CD4-positive, CD25-positive, alpha-beta regulatory T cell (primary cell): Measurements from ENCODE around the gene NR5A2. TPM values are rescaled to one million over a fixed set of nuclear protein-coding genes. Genes with fewer than 3 reads are reported as not detected.

Experiments used
- ATAC-seq, 2 donors: fragments of 150-1000 bp; cut with Tn5 transposase; one replicate each; pipeline ENCODE4 v1.10.0; 2021; ENCODE audit warnings: low read depth in 2 of 2, moderate number of reproducible peaks in 2 of 2, moderate library complexity in 1 of 2
- DNase-seq, 3 donors: peaks; one replicate each; pipeline versions ENCODE4 v3.0.0 to v3.0.0-alpha.2; 2012 to 2022; ENCODE audit warnings: mixed read lengths in 1 of 3
- H3K27ac ChIP-seq: one replicate; pipeline ENCODE4 v1.7.0; 2013; ENCODE audit warnings: mild to moderate bottlenecking, low read length; ENCODE audit not compliant: insufficient read depth, poor library complexity, severe bottlenecking
- H3K27me3 ChIP-seq: one replicate; pipeline ENCODE4 v1.7.0; 2013; ENCODE audit warnings: low read length; ENCODE audit not compliant: control insufficient read depth, insufficient read depth
- H3K36me3 ChIP-seq: one replicate; pipeline ENCODE4 v1.7.0; 2013; ENCODE audit warnings: mild to moderate bottlenecking, low read length, moderate library complexity; ENCODE audit not compliant: control insufficient read depth, insufficient read depth
- H3K4me1 ChIP-seq: 2 replicates; pipeline ENCODE4 v1.7.0; 2013; ENCODE audit warnings: mild to moderate bottlenecking, low read length; ENCODE audit not compliant: insufficient read depth, control insufficient read depth, poor library complexity, severe bottlenecking
- H3K4me3 ChIP-seq: one replicate; pipeline ENCODE4 v1.7.0; 2013; ENCODE audit warnings: low read depth, mild to moderate bottlenecking, low read length, moderate library complexity
- H3K9me3 ChIP-seq, 2 experiments: 1 replicate in 1 of 2; 2 replicates in 1 of 2; pipeline ENCODE4 v1.7.0; 2013; ENCODE audit warnings: low read length in 2 of 2, mild to moderate bottlenecking in 1 of 2, moderate library complexity in 1 of 2; ENCODE audit not compliant: control insufficient read depth in 2 of 2
- H3K27ac Mint-ChIP-seq, 3 donors: one replicate each; pipeline ENCODE4 v1.8.0; 2020 to 2022; ENCODE audit warnings: mild to moderate bottlenecking in 3 of 3, mixed read lengths in 3 of 3, moderate library complexity in 2 of 3
- H3K27me3 Mint-ChIP-seq: one replicate; pipeline ENCODE4 v1.8.0; 2022; ENCODE audit warnings: mild to moderate bottlenecking, mixed read lengths
- H3K36me3 Mint-ChIP-seq: one replicate; pipeline ENCODE4 v1.8.0; 2020; ENCODE audit warnings: mixed read lengths
- H3K4me1 Mint-ChIP-seq, 4 donors: one replicate each; pipeline ENCODE4 v1.8.0; 2020 to 2022; ENCODE audit warnings: mixed read lengths in 4 of 4, mild to moderate bottlenecking in 1 of 4
- H3K4me3 Mint-ChIP-seq, 4 donors: one replicate each; pipeline ENCODE4 v1.8.0; 2020 to 2022; ENCODE audit warnings: mild to moderate bottlenecking in 4 of 4, mixed read lengths in 4 of 4, moderate library complexity in 3 of 4
- H3K9me3 Mint-ChIP-seq, 7 donors: one replicate each; pipeline ENCODE4 v1.8.0; 2020 to 2022; ENCODE audit warnings: mixed read lengths in 7 of 7, mild to moderate bottlenecking in 3 of 7, moderate library complexity in 2 of 7
- polyA plus RNA-seq, 4 donors: library from polyadenylated mRNA; unstranded; fragments of 300-500 nt; fragmentation: Illumina TruSeq; gene quantifications; one replicate each; pipeline ENCODE4 v1.2.3, GENCODE V29; 2021
- total RNA-seq: library from RNA; stranded (reverse); gene quantifications from one replicate; pipeline ENCODE4 v1.2.3, GENCODE V29; 2022

The NR5A2 gene
- total and polyA plus RNA-seq, 5 donors from 2014 or later = not detected

DNA sequence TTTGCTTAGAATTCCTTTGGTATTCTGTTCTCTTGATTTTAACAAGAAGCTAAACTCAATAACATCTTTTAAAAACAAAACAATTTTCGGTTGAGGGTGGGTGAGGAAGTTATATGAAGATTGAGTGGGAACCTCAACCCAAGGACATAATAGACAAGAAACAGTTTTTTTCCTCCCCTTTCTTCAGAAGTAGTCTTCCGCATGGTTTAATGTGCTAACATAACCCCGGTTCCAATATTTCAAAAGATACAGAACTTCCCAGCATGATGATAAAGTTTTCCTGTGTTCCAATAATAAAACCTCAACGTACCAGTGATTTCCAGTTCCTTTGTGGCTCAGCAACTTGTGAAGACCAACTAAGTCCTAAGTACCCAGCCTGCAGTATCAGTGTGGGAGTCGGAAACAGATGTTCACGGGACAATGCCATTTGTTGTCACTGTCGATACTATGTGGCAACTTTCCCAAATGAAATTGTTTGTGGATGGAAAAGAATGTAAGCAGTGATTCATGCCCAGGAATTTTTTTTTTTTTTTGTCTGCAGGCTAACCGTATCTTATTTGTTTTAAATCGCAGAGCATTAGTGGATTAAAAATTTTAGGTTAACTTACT lies 48.5 kb downstream of the NR5A2 start:
- H3K27ac ChIP-seq = no peak overlapping the region
- Mint-ChIP-seq H3K27me3 (peaks cover 38% of the 10 kb centered on the region), H3K4me1 (peaks cover 0 to 2% (median 0%) of the 10 kb centered on the region in 4 donors), H3K36me3 (no peaks in the 10 kb centered on the region), H3K27ac (no peak overlapping the region), H3K4me3 (no peak overlapping the region), H3K9me3 (no peaks in the 10 kb centered on the region)
- no peak overlapping the region for H3K4me3 ChIP-seq
- no peak for DNase-seq
- no peaks in the 10 kb centered on the region for H3K36me3 ChIP-seq
- H3K27me3 ChIP-seq = peaks cover 19% of the 10 kb centered on the region
- no peak for ATAC-seq
- no peaks in the 10 kb centered on the region for H3K9me3 ChIP-seq
- H3K4me1 ChIP-seq = no peaks in the 10 kb centered on the region

DNA sequence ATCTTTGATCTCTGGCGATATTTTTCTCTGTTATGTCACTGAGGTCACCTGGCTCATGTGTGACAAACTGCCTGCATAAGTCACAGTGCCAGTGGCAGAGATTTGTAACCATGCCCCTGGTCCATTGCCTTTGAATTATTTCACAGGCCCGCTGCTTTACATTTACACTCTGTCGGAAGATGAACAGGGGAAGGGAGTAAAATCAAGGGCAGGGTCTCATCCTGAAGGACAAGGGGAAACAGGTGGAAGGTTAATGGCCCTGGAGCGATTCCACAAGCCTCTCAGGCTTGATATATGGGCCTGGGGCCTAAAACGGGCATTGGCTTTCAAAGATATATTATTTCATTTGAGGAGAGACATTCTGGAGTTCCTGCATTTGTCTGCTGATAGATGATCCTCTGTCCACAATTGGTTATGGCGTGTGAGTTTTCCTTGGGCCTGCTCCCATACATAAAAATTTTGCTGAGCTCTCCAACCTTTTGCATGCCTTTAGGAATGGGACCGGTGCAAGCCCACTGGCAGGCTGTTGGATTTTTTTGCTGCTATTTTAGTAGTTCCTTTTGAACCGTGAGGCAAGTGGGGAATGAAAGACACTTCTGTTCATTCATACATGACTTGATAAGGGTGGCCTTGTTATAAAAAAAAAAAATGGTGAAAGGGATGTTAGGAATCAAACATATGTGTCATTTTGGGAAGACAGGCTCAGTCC lies 51.9 kb downstream of the NR5A2 start:
- H3K36me3 ChIP-seq = no peaks in the 10 kb centered on the region
- no peak overlapping the region for H3K4me3 ChIP-seq
- H3K27me3 ChIP-seq = peaks cover 14% of the 10 kb centered on the region
- no peak overlapping the region for H3K27ac ChIP-seq
- Mint-ChIP-seq H3K4me1 (no peaks in the 10 kb centered on the region), H3K27ac (no peak overlapping the region), H3K4me3 (no peak overlapping the region), H3K27me3 (peaks cover 37% of the 10 kb centered on the region), H3K36me3 (no peaks in the 10 kb centered on the region), H3K9me3 (no peaks in the 10 kb centered on the region)
- no peaks in the 10 kb centered on the region for H3K9me3 ChIP-seq
- ATAC-seq (no peak), DNase-seq (no peak)
- no peaks in the 10 kb centered on the region for H3K4me1 ChIP-seq

DNA sequence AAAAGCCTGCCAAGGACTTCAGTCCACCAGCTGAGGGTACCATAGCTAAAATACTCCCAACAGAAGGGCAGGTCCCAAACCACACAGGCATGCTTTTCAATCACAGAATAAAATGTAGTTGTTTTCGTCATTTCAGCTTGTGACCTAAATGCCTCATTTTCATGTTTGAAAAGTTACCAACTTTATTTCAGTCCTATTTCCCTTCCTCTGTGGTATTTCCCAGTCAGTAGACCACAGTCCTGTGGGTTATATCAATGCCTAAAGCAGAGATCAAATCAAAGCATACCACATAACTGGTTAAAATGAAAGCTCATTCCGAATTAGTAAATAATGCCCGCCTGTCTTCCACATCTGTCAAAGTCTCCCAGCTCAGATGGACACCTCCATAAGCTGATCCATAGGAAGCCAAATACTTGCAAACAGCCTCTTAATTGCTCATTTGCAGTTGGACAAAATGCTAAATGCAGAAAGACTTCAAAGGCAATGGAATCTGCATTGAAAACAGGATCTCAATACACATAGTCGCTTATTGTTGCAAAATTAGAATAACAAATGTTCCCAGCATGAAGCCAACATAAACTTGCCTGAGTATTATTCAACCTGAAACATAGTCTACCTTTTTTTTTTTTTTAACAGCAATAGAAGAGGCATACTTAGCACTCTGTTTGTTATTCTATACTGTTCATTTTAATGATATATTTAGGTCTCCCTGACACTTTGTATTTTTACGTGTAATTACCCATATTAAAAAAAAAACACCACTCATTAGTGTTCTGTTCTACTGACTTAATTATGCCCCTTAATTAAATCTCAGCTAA lies 53.9 kb downstream of the NR5A2 start:
- H3K36me3 Mint-ChIP-seq = no peaks in the 10 kb centered on the region

DNA sequence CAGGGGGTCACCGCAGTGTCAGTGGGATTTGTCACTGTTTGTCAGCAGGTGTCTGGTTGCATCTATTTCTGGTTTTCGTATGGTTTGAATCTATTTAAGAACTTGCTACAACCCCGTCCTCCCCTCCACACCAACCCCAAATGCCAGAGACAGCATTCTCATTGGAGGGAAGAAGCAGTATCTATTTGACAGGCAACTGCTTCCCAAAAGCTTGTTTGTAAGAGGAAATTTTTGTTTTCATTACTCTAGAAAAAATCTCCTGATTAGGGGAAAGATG lies 54.4 kb downstream of the NR5A2 start:
- no peaks in the 10 kb centered on the region for H3K9me3 ChIP-seq
- no peak overlapping the region for H3K27ac Mint-ChIP-seq
- DNase-seq (no peak), ATAC-seq (no peak)
- H3K4me3 ChIP-seq = no peak overlapping the region
- H3K36me3 Mint-ChIP-seq = no peaks in the 10 kb centered on the region
- no peak overlapping the region for H3K4me3 Mint-ChIP-seq
- H3K27me3 ChIP-seq = peaks cover 10% of the 10 kb centered on the region
- H3K27ac ChIP-seq = no peak overlapping the region
- H3K9me3 Mint-ChIP-seq = no peaks in the 10 kb centered on the region
- H3K4me1 ChIP-seq = no peaks in the 10 kb centered on the region
- no peaks in the 10 kb centered on the region for H3K36me3 ChIP-seq
- peaks cover 36% of the 10 kb centered on the region for H3K27me3 Mint-ChIP-seq
- H3K4me1 Mint-ChIP-seq = no peaks in the 10 kb centered on the region

More for the DNA sequence above, 53.9 kb downstream of the NR5A2 start:
- no peak overlapping the region for H3K27ac ChIP-seq
- Mint-ChIP-seq H3K27me3 (peaks cover 36% of the 10 kb centered on the region), H3K4me3 (no peak overlapping the region), H3K9me3 (no peaks in the 10 kb centered on the region), H3K4me1 (no peaks in the 10 kb centered on the region), H3K27ac (no peak overlapping the region)
- peaks cover 11% of the 10 kb centered on the region for H3K27me3 ChIP-seq
- no peak for DNase-seq
- ATAC-seq = no peak
- no peaks in the 10 kb centered on the region for H3K9me3 ChIP-seq
- H3K36me3 ChIP-seq = no peaks in the 10 kb centered on the region
- H3K4me3 ChIP-seq = no peak overlapping the region
- H3K4me1 ChIP-seq = no peaks in the 10 kb centered on the region

DNA sequence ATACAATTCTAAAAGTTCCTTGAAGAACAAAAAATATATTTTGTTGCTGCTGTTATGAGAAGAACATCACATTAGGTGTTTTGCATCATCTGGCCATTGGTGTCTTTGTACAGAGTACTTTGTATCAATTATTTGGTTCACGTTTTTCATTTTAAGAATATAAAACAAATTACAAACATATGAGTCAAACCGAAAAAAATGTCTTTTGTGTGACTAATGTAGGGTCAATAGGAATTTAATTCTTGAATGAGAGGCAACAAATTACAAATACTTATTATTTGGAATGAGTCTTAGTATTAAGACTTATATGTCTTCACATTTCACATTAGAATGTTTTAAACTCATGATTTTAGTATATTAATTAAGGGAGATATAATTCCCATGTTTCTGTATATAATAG lies 54.8 kb downstream of the NR5A2 start:
- Histone ChIP-seq H3K27ac (no peak overlapping the region), H3K4me3 (no peak overlapping the region), H3K27me3 (peaks cover 13% of the 10 kb centered on the region), H3K36me3 (no peaks in the 10 kb centered on the region), H3K4me1 (no peaks in the 10 kb centered on the region), H3K9me3 (no peaks in the 10 kb centered on the region)
- H3K27ac Mint-ChIP-seq = no peak overlapping the region
- H3K4me3 Mint-ChIP-seq = no peak overlapping the region
- peaks cover 36% of the 10 kb centered on the region for H3K27me3 Mint-ChIP-seq
- no peak for ATAC-seq
- H3K4me1 Mint-ChIP-seq = no peaks in the 10 kb centered on the region
- no peaks in the 10 kb centered on the region for H3K36me3 Mint-ChIP-seq
- no peak for DNase-seq
- H3K9me3 Mint-ChIP-seq = no peaks in the 10 kb centered on the region

DNA sequence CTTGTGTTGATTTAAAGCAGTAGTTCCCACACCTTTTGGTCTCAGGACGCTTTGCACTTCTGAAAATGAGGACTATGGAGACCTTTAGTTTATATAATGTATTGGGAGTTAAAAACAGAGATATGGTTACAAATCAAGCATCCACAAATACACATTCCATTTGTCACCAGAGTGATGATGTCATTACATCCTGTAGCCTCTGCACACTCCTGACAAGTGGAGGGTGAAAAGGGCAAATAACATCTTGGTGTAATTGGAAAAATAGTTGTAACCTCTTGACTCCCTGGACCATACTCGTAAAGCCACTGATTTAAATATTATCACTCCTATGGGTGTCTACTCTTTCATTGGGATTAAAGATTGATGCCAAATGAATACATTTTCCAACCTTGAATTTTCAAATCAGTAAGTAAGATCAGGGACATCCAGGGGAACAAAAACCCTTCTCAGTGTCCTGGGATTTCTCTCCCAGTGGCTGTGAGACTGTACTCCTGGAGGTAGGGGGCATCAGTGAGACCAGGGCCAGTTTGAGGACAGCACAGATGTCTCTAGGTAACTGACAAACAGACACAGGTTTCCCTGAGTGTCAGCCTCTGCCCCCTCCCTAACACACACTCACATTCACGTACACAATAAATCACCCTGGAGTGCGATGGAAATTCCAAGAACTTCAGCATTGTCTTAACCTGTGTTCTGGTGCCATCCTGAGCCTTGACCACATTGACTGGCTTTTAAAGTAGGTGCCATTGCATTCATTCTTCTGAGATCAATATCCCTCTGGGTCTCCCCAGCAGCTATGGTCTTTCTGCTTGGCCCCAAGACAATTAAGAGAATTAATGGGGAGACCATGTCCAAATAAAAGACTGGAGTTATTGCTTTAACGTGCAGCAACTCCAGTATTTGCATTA lies 63.0 kb downstream of the NR5A2 start:
- Mint-ChIP-seq H3K36me3 (no peaks in the 10 kb centered on the region), H3K27ac (no peak overlapping the region), H3K27me3 (peaks cover 7% of the 10 kb centered on the region), H3K9me3 (peaks cover 0 to 4% (median 0%) of the 10 kb centered on the region in 7 donors), H3K4me1 (no peaks in the 10 kb centered on the region), H3K4me3 (no peak overlapping the region)
- peaks cover 8% of the 10 kb centered on the region for H3K27me3 ChIP-seq
- no peaks in the 10 kb centered on the region for H3K36me3 ChIP-seq
- no peaks in the 10 kb centered on the region for H3K4me1 ChIP-seq
- H3K4me3 ChIP-seq = no peak overlapping the region
- ATAC-seq (peak in 1 of 2 donors; percentile 31), DNase-seq (no peak)
- no peaks in the 10 kb centered on the region for H3K9me3 ChIP-seq
- H3K27ac ChIP-seq = no peak overlapping the region

DNA sequence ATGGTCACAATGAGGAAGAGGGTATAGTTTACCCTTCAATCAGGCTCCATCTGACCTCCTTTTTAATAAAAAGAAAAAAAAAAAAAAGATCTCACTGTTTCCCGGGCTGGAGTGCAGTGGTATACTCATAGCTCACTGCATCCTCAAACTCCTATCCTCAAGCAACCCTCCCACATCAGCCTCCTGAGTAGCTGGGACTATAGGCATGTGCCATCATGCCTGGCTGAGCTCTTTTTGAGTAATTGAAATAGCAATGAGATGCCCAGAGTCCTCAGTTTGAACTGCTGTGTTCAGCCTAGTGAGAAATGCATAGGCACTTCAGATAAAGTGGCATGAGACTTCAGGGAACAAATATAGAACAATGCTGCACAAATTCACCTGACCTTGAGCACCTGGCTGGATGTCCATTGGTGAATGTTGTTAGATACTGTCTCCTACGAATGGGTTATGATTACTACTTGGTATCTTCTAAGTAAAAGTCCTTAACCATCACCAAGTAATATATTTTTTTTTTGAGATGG lies 67.6 kb downstream of the NR5A2 start:
- Mint-ChIP-seq H3K4me1 (no peaks in the 10 kb centered on the region), H3K27me3 (no peaks in the 10 kb centered on the region), H3K9me3 (no peaks in the 10 kb centered on the region), H3K36me3 (no peaks in the 10 kb centered on the region), H3K27ac (no peak overlapping the region), H3K4me3 (no peak overlapping the region)
- Histone ChIP-seq H3K4me1 (no peaks in the 10 kb centered on the region), H3K27ac (no peak overlapping the region), H3K9me3 (no peaks in the 10 kb centered on the region), H3K27me3 (peaks cover 8% of the 10 kb centered on the region), H3K4me3 (no peak overlapping the region), H3K36me3 (no peaks in the 10 kb centered on the region)
- ATAC-seq (no peak), DNase-seq (no peak)
